ENCODE data around the gene TMEM178B. TPM values are rescaled to one million over a fixed set of nuclear protein-coding genes. Genes with fewer than 3 reads are reported as not detected.

The TMEM178B gene
- total and polyA plus RNA-seq, 7 donors, result 0.13 to 4.8 (median 1.6) TPM

DNA sequence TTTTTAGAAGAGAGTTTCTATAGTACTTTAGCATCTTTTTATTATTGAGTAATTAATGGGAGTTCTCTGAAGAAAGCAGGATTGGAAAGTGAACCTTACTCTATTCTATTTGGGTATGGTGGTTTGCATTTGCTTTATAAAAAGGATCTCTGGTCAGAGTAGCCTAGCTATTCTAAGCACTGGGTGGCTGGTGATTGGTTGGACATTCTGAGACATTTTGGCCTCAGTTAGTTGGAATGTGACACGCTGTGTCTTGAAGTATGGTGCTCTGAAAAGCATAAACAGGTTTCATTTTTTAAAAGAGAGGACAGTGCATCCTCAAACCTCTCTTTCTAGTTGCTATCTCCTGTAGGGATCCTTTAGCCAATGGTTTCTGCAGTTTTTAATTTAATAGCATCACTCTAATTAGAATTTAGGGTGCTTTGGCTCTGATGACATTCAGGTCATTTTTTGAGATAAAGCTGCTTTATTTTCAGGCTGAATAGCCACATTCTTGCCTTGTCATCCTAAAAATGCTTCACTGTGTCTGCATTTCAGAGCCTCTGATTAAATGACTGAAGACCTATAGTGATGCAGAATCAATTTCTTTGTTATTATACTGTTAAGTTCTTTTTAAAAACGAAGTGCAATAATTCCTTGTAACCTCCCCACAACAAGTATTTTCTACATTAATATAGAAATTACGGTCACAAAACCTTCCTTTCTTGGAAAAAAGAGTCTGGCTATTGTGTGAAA, 20.6 kb downstream of the TMEM178B start:
- no peaks in the 10 kb centered on the region for H3K27me3 ChIP-seq (ENCODE audit: insufficient read depth in 3 of 3, low read length in 2 of 3)
- no peak overlapping the region for H3K4me3 ChIP-seq
- no peaks in the 10 kb centered on the region for H3K9me3 ChIP-seq
- H3K36me3 ChIP-seq (ENCODE audit: insufficient read depth in 1 of 2, low read depth in 1 of 2), result no peaks in the 10 kb centered on the region
- no peak for ATAC-seq
- no peak overlapping the region for H3K27ac ChIP-seq
- DNase-seq, result no peak
- intact Hi-C loops (cut with DNase I), result no loop called here
- TF ChIP-seq, protein P1, sequence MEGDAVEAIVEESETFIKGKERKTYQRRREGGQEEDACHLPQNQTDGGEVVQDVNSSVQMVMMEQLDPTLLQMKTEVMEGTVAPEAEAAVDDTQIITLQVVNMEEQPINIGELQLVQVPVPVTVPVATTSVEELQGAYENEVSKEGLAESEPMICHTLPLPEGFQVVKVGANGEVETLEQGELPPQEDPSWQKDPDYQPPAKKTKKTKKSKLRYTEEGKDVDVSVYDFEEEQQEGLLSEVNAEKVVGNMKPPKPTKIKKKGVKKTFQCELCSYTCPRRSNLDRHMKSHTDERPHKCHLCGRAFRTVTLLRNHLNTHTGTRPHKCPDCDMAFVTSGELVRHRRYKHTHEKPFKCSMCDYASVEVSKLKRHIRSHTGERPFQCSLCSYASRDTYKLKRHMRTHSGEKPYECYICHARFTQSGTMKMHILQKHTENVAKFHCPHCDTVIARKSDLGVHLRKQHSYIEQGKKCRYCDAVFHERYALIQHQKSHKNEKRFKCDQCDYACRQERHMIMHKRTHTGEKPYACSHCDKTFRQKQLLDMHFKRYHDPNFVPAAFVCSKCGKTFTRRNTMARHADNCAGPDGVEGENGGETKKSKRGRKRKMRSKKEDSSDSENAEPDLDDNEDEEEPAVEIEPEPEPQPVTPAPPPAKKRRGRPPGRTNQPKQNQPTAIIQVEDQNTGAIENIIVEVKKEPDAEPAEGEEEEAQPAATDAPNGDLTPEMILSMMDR (IDR thresholded peaks at IDR 0.05), result no peak
- 23 to 42% (median 29%) methylated on average over 3 of the region's 3 CpGs for WGBS, 3 donors
- no peaks in the 10 kb centered on the region for H3K4me1 ChIP-seq

DNA sequence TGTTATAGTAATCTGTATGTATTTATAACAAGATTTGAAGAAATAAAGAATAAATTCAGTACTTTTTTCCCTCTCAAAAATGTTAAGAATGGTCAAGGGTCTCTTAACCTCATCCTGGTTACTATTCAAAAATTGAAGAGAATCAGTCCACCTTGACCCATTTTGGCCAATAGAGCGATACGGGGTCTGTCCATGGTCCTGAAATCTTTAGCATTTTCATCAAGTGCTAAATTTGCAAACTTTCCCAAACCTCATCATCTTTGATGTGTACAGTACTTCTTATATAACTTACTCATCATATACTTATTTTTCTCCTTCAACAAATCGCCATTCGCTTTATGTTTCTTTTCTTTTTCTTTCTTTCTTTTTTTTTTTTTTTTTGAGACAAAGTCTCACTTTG, 23.6 kb downstream of the TMEM178B start:
- 57 to 66% (median 66%) methylated on average over 4 of the region's 4 CpGs for WGBS, 3 donors
- Histone ChIP-seq H3K9me3 (no peaks in the 10 kb centered on the region), H3K36me3 (ENCODE audit: insufficient read depth in 1 of 2, low read depth in 1 of 2) (no peaks in the 10 kb centered on the region), H3K4me3 (no peak overlapping the region), H3K27ac (no peak overlapping the region), H3K27me3 (ENCODE audit: insufficient read depth in 3 of 3, low read length in 2 of 3) (no peaks in the 10 kb centered on the region), H3K4me1 (no peaks in the 10 kb centered on the region)
- ATAC-seq (no peak), DNase-seq (no peak)
- TF ChIP-seq, protein P1 (IDR thresholded peaks at IDR 0.05), result no peak
- intact Hi-C loops (cut with DNase I), result no loop called here

DNA sequence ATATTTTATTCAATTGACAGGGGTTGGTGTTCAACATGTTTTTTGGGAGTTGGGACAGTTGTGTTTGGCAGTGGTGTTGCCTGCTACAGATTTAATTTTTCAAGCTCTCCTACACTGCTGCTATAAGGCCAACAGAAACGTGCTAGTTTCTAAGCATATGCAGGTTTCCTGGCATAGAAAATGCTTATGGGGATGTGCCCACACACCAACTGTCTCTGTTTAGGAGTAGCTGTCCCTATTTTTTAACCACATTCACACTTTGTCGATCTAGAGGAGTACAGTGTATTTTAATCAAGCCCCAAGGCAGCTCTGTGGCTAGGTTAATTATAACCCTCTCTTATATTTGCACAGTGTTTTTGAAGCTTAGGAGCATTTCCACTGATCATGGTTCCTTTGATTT, 28.6 kb downstream of the TMEM178B start:
- Histone ChIP-seq H3K27me3 (ENCODE audit: insufficient read depth in 3 of 3, low read length in 2 of 3) (no peaks in the 10 kb centered on the region), H3K4me1 (no peaks in the 10 kb centered on the region), H3K9me3 (no peaks in the 10 kb centered on the region), H3K36me3 (ENCODE audit: insufficient read depth in 1 of 2, low read depth in 1 of 2) (no peaks in the 10 kb centered on the region), H3K4me3 (no peak overlapping the region), H3K27ac (no peak overlapping the region)
- no peak for ATAC-seq
- intact Hi-C loops (cut with DNase I), result no loop called here
- no peak for DNase-seq
- TF ChIP-seq, protein P1 (IDR thresholded peaks at IDR 0.05), result no peak
- 61 to 74% (median 69%) methylated on average over 2 of the region's 2 CpGs for WGBS, 3 donors

DNA sequence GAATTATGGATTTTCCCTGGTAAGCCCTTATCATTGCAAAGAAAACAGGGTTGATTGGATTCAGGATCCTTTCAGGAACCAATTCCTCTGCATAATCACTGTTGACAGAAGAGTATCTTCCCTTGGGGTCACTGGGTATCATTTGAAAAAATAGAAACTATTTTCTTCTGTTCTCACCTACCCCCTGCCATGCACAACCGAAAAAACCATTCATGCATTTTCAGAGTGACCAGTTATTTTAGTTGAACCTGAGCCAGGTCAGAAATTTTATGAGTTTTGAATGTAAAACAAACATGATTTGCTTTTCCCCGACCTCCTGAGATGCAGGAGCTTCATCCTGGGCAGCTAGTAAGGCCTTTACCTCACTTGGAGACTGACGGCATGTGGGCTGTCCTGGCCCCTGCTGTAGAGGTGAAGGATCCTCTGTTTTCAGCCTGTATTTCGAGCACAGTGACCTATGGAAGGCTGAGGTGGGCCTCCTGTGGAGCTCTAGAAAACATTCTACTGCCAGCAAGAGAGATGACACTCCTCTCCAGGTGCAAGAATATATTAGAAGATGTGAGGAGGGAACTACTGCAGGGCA, 30.1 kb downstream of the TMEM178B start:
- ATAC-seq (no peak), DNase-seq (no peak)
- TF ChIP-seq, protein P1 (IDR thresholded peaks at IDR 0.05), result no peak
- intact Hi-C loops (cut with DNase I), result no loop called here
- no peak overlapping the region for H3K27ac ChIP-seq
- WGBS, 3 donors, result 51 to 61% (median 53%) methylated on average over 4 of the region's 4 CpGs
- no peaks in the 10 kb centered on the region for H3K27me3 ChIP-seq (ENCODE audit: insufficient read depth in 3 of 3, low read length in 2 of 3)
- no peaks in the 10 kb centered on the region for H3K9me3 ChIP-seq
- H3K36me3 ChIP-seq (ENCODE audit: insufficient read depth in 1 of 2, low read depth in 1 of 2), result no peaks in the 10 kb centered on the region
- H3K4me1 ChIP-seq, result no peaks in the 10 kb centered on the region
- H3K4me3 ChIP-seq, result no peak overlapping the region

Data from psoas muscle (tissue), 8 donors.